HG03108 (cell line): ENCODE results near the gene POFUT2.
"Not testable (repeated sequence)": the region's sequence is repeated elsewhere in the genome, so short reads cannot be mapped to it uniquely, and the experiment has no call there.

Source experiments
- ATAC-seq: cut with Tn5 transposase; IDR thresholded peaks from one replicate; pipeline ENCODE4 v1.9.1; 2021; ENCODE audit warnings: moderate library complexity; ENCODE audit not compliant: unreplicated experiment

The POFUT2 gene

DNA sequence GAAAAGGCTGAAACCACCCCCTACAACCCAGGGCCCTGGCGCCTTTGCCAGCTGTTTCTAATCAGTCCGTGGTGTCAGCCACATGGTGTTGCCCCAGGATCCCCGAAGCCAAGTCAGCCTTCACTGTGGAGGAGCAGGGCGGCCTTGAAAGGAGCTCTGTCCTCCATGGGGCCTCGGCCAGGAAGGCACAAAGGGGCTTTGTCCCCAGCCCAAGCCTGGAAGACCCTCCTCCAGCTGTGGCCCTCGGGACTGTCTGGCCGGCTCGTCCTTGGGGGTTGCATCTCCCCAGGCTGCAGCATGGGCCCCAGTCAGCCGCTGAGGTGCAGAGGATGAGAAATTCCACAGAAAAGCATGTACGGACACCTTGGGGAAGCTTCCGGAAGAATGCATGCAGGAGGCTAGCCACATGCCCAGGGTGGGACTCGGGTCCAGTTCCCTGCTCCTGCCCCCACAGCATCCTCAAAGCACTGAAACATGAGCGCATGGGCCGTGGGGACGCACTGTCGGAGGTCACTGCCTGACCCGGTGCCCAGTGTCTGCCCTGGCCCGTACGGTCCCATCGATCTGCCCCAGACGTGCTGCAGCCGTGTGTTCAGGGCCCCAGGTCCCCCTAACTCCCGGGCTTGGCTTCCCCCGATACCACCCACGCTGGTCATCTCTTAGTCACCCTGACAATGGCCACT lies 38.6 kb upstream of the POFUT2 start:
- no peak for ATAC-seq

- ATAC-seq: no peak
Measured at GRCh38 chr21:45325206-45326168, 37.8 kb upstream of the POFUT2 start.

- ATAC-seq: no peak
Measured at GRCh38 chr21:45324489-45325205, 37.0 kb upstream of the POFUT2 start.

GRCh38 chr21:45323487-45324311 lies 36.0 kb upstream of the POFUT2 start:
- no peak for ATAC-seq

GRCh38 chr21:45322960-45323461 lies 35.3 kb upstream of the POFUT2 start:
- ATAC-seq: no peak

DNA sequence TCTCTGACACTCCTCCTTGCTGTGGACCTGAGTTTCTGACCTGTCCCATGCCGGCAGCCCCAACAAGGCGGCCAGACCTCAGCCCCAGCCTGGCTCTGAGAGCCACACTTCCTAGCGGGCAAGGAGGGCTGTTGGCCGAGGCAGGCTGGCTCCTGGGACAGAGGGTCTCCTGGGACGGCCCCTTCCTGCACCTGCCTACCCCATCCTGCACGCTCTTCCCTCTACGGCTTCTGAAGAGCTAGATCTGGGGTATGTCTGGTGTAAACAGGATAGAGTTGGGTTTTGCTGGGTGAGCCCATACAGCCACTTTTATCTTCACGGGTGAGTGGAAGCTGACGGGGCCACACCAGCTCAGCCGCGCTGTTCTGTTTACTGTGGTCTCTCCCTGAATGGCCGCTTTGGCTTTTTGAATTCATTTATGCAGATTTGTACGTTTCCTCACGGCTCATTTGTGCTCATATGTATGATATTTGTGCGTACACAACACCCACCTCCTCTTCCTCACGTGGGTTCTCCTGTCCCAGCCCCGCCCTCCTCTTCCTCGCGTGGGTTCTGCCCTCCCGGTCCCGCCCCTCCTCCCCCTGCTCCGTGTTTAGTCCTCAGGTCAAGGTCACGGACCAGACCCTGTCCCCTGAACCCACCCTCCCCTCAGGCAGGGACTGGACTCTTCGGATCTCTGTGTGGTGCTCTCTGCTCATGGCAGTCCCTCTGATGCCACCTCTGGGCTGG lies 34.7 kb upstream of the POFUT2 start:
- no peak for ATAC-seq

- no peak for ATAC-seq
Measured at GRCh38 chr21:45320261-45321025, 32.7 kb upstream of the POFUT2 start.

GRCh38 chr21:45319461-45320211 lies 31.9 kb upstream of the POFUT2 start:
- ATAC-seq: no peak

DNA sequence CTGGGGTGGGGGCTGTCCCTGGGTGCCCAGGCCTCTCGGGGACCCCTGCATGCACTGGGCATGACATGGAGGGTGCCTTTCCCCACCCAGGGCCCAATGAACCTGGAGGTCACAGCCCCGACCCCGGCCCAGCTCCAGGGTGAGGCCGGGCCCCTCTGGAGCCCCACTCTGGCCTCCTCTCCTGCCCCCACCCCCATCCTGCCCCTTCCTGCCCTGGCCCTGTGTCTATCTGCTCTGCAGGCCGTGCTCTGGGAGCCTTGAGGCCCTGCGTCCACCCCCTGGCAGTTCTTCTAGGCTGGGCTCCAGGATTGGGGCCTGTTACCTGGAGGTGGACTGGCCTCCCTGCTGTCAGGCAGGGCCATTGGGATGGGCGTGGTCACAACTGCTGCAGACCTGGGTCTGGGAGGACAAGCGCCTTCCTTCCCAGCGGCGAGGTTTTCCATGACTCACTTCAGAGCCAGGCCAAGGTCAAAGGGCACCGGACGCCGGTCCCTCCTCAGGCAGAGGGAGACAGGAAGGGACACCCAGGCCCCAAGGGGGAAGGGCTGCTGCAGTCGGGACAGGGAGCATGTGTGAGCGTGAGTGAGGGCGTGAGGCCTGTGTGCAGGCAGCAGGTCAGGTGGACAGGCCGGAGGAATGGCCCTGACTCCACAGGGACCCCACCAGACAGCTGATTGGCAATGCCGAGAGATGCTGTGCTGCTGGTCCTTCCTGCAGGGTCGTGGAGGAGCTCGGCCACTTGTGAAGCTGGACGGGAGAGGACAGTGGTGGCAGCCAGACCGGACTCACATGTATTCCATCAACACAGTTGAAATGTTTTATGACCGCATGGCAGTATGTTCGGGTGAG lies 31.1 kb upstream of the POFUT2 start:
- ATAC-seq: no peak

DNA sequence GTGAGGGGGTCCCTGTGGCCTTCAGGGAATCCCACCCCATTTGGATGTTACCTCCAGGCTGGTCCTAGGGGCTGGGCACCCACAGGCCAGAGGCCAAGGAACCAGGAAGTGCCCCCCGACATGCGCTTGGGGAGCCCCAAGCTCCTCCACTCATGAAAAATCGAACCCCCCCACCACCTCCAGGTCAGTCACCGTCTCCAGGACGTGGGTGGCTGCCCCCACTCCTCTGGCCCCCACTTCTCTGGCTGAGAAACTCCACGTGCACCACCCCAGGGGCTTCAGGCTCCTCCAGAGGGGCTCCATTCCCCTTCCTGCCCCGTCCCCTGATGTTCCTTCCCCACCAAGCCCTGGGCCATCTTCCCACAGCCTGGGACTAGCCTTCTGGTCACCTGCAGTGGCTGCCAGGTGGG lies 30.5 kb upstream of the POFUT2 start:
- ATAC-seq: no peak

- ATAC-seq: no peak
Measured at GRCh38 chr21:45317398-45318145, 29.9 kb upstream of the POFUT2 start.

GRCh38 chr21:45316871-45317397 lies 29.2 kb upstream of the POFUT2 start:
- no peak for ATAC-seq

- ATAC-seq: not testable (repeated sequence)
Measured at GRCh38 chr21:45315676-45316470, 28.2 kb upstream of the POFUT2 start.

DNA sequence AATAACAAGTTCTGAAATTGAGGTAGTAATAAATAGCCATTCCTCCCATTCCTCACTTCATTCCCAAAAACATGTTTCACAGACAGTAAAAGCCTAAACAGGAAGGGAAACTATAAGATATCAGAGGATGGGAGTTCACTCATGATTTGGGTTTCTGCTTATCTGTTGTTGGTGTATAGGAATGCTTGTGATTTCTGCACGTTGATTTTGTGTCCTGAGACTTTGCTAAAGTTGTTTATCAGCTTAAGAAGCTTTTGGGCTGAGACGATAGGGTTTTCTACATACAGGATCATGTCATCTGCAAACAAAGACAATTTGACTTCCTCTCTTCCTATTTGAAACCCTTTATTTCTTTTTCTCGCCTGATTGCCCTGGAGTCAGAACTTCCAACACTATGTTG lies 26.0 kb upstream of the POFUT2 start:
- ATAC-seq: no peak

DNA sequence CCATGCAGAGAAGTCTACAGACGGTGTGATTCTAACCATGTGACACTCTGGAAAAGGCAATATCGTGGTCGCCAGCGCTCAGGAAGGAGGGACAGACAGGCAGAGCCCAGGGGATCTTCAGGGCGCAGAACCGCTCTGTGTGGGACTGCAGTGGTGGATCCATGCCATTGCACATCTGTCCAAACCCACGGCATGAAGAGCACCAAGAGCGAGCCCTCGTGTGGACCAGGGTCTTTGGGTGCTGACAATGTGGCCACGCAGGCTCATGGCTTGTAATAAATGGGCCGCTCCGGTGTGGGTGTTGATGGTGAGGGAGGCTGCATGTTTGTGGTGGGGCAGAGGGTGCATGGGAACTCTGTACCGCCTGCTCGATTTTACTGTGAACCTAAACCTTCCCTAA lies 25.3 kb upstream of the POFUT2 start:
- no peak for ATAC-seq

DNA sequence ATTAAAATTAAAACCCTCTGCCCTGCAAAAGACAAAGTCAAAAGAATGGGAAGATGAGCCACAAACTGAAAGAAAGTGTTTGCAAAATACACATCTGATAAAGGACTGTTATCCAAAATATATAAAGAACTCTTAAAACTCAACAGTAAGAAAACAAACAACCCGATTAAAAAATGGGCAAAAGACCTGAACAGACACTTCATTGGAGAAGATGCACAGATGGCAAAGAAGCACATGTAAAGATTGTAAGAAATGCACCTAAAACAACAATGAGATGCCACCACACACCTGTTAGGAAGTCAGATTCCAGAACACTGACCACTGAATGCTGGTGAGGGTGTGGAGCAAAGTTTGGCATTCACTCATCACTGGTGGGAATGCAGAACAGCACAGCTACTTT lies 24.6 kb upstream of the POFUT2 start:
- ATAC-seq: no peak
